ENCODE data around the gene DKC1. TPM values are rescaled to one million over a fixed set of nuclear protein-coding genes. Genes with fewer than 3 reads are reported as not detected.

Gene DKC1
- total and polyA plus RNA-seq, 2 donors (not counting 3 experiments of a cell fraction or from before 2014, with no cell fraction given), result 28.6 to 69.1 TPM

- Histone ChIP-seq H3K9me1 (replicated peaks; ENCODE audit: control insufficient read depth, extremely low read depth, insufficient read depth, low read length) (no peaks in the 10 kb centered on the region), H3K27me3 (ENCODE audit: control insufficient read depth in 2 of 2, insufficient read depth in 2 of 2, low read length in 2 of 2) (no peaks in the 10 kb centered on the region), H3K4me3 (replicated peaks in 1 of 3; ENCODE audit: insufficient read depth in 1 of 3, low read depth in 1 of 3, low read length in 3 of 3) (no peak overlapping the region), H3K27ac (ENCODE audit: insufficient read depth, low read depth, low read length) (no peak overlapping the region), H4K20me1 (replicated peaks; ENCODE audit: control insufficient read depth, extremely low read depth, insufficient read depth, low read length) (no peaks in the 10 kb centered on the region), H3K36me3 (ENCODE audit: control insufficient read depth in 2 of 2, extremely low read depth in 1 of 2, insufficient read depth in 2 of 2, low read length in 2 of 2) (no peaks in the 10 kb centered on the region), H2AFZ (ENCODE audit: low read depth, low read length) (no peak overlapping the region), H3K9ac (replicated peaks; ENCODE audit: extremely low read depth, insufficient read depth, low read length) (no peak overlapping the region), H3K4me1 (ENCODE audit: control insufficient read depth, extremely low read depth, insufficient read depth, low read length) (no peaks in the 10 kb centered on the region), H3K9me3 (replicated peaks; ENCODE audit: control insufficient read depth, insufficient read depth, low read length) (no peaks in the 10 kb centered on the region), H3K4me2 (ENCODE audit: insufficient read depth, low read length) (no peak overlapping the region), H3K79me2 (ENCODE audit: control insufficient read depth, insufficient read depth, low read length) (no peaks in the 10 kb centered on the region)
- no TSS peak for BruUV-seq (replicated peaks)
- TF ChIP-seq MAX (IDR thresholded peaks at IDR 0.05; ENCODE audit: insufficient read depth, insufficient read length) (no peak), JUN (IDR thresholded peaks at IDR 0.05; ENCODE audit: borderline replicate concordance, insufficient read depth, insufficient read length, low read depth) (no peak), MYC (IDR thresholded peaks at IDR 0.05; ENCODE audit: low read depth, low read length) (no peak), POLR2A (IDR thresholded peaks at IDR 0.05; ENCODE audit: low read depth, low read length) (no peak), GATA2 (IDR thresholded peaks at IDR 0.05; ENCODE audit: insufficient read depth, insufficient read length, low read depth, low read length) (no peak), POLR2AphosphoS5 (IDR thresholded peaks at IDR 0.05; ENCODE audit: insufficient read depth, low read depth, low read length) (no peak), FOS (IDR thresholded peaks at IDR 0.05; ENCODE audit: borderline replicate concordance, insufficient read depth, low read length) (no peak), EZH2 (IDR thresholded peaks at IDR 0.05; ENCODE audit: borderline replicate concordance, low read depth, low read length, severe bottlenecking) (no peak)
- intact Hi-C loops (cut with micrococcal nuclease), result no loop called here
- ChIA-PET POLR2A (no interaction called here), CTCF (interaction anchor here (1.6 kb wide), 2 partner anchors 10 to 14 kb away, joined by 3 to 5 read pairs; partner anchors contain the start of gene MPP1)
- DNase-seq (ENCODE audit: low read depth, low spot score), result no peak
- dilution Hi-C loops (cut with MboI; ENCODE audit: extremely low pct_ligation_motif_present, low sequenced_read_pairs), result no loop called here
- FAIRE-seq, result no peak
Measured at GRCh38 chrX:154791467-154791866, 28.8 kb downstream of the DKC1 start.

GRCh38 chrX:154791939-154792338 lies 29.3 kb downstream of the DKC1 start:
- Histone ChIP-seq H2AFZ (ENCODE audit: low read depth, low read length) (no peak overlapping the region), H3K9me1 (replicated peaks; ENCODE audit: control insufficient read depth, extremely low read depth, insufficient read depth, low read length) (no peaks in the 10 kb centered on the region), H3K27me3 (ENCODE audit: control insufficient read depth in 2 of 2, insufficient read depth in 2 of 2, low read length in 2 of 2) (no peaks in the 10 kb centered on the region), H3K4me1 (ENCODE audit: control insufficient read depth, extremely low read depth, insufficient read depth, low read length) (no peaks in the 10 kb centered on the region), H3K79me2 (ENCODE audit: control insufficient read depth, insufficient read depth, low read length) (no peaks in the 10 kb centered on the region), H3K4me3 (replicated peaks in 1 of 3; ENCODE audit: insufficient read depth in 1 of 3, low read depth in 1 of 3, low read length in 3 of 3) (no peak overlapping the region), H3K9ac (replicated peaks; ENCODE audit: extremely low read depth, insufficient read depth, low read length) (no peak overlapping the region), H3K27ac (ENCODE audit: insufficient read depth, low read depth, low read length) (no peak overlapping the region), H3K9me3 (replicated peaks; ENCODE audit: control insufficient read depth, insufficient read depth, low read length) (no peaks in the 10 kb centered on the region), H4K20me1 (replicated peaks; ENCODE audit: control insufficient read depth, extremely low read depth, insufficient read depth, low read length) (no peaks in the 10 kb centered on the region), H3K4me2 (ENCODE audit: insufficient read depth, low read length) (no peak overlapping the region), H3K36me3 (ENCODE audit: control insufficient read depth in 2 of 2, extremely low read depth in 1 of 2, insufficient read depth in 2 of 2, low read length in 2 of 2) (no peaks in the 10 kb centered on the region)
- dilution Hi-C loops (cut with MboI; ENCODE audit: extremely low pct_ligation_motif_present, low sequenced_read_pairs), result no loop called here
- POLR2A ChIA-PET, result no interaction called here
- DNase-seq (ENCODE audit: low read depth, low spot score) (no peak), FAIRE-seq (no peak)
- CTCF ChIA-PET, result interaction anchor here (1.6 kb wide), 2 partner anchors 10 to 13 kb away, joined by 3 to 5 read pairs; partner anchors contain the start of gene MPP1
- no peak for TF ChIP-seq FOS (IDR thresholded peaks at IDR 0.05; ENCODE audit: borderline replicate concordance, insufficient read depth, low read length)
- TF ChIP-seq MYC (IDR thresholded peaks at IDR 0.05; ENCODE audit: low read depth, low read length), result no peak
- TF ChIP-seq POLR2AphosphoS5 (IDR thresholded peaks at IDR 0.05; ENCODE audit: insufficient read depth, low read depth, low read length), result no peak
- TF ChIP-seq POLR2A (IDR thresholded peaks at IDR 0.05; ENCODE audit: low read depth, low read length), result no peak
- intact Hi-C loops (cut with micrococcal nuclease), result no loop called here
- BruUV-seq (replicated peaks), result no TSS peak

Data from endothelial cell of umbilical vein (primary cell).